Right atrium auricular region (tissue), 2 donors: Measurements from ENCODE around the gene GLI3. TPM values are rescaled to one million over a fixed set of nuclear protein-coding genes. Genes with fewer than 3 reads are reported as not detected.

Experiments used
- DNase-seq: peaks from one replicate; pipeline ENCODE4 v3.0.0-alpha.2; 2019; ENCODE audit warnings: low spot score
- H3K27ac ChIP-seq, 2 donors: fragments of 200-600 bp; sonication (generic); 1 replicate in 1 of 2; 2 replicates in 1 of 2; pipeline ENCODE4 v1.5.1; 2016 to 2019
- H3K27me3 ChIP-seq, 2 donors: fragments of 200-600 bp; sonication (generic); one replicate each; pipeline versions ENCODE4 v1.5.1 to v1.6.0; 2017 to 2019
- H3K36me3 ChIP-seq: fragments of 200-600 bp; sonication (generic); one replicate; pipeline ENCODE4 v1.5.1; 2016
- H3K4me1 ChIP-seq, 2 donors: fragments of 200-600 bp; sonication (generic); one replicate each; pipeline versions ENCODE4 v1.5.1 to v1.6.0; 2017 to 2019
- H3K4me3 ChIP-seq, 2 donors: fragments of 200-600 bp; sonication (generic); 1 replicate in 1 of 2; 2 replicates in 1 of 2; pipeline ENCODE4 v1.5.1; 2017 to 2019; ENCODE audit warnings: mild to moderate bottlenecking in 1 of 2, moderate library complexity in 1 of 2
- H3K9me3 ChIP-seq, 2 donors: fragments of 200-600 bp; sonication (generic); one replicate each; pipeline ENCODE4 v1.5.1; 2019
- total RNA-seq, 2 donors: library from RNA; depleted of rRNA; stranded (reverse); fragments of >200 nt; gene quantifications; one replicate each; pipeline ENCODE4 v1.1.0, GENCODE V29; 2016
- TF ChIP-seq, protein P1 (sequence below), 2 donors: fragments of 200-600 bp; sonication (generic); IDR thresholded peaks; one replicate each; pipeline ENCODE4 v1.5.1; 2019; ENCODE audit warnings: antibody characterized with exemption in 2 of 2

The GLI3 gene
- total RNA-seq, 2 donors from 2014 or later = 1.5 to 2.0 TPM

DNA sequence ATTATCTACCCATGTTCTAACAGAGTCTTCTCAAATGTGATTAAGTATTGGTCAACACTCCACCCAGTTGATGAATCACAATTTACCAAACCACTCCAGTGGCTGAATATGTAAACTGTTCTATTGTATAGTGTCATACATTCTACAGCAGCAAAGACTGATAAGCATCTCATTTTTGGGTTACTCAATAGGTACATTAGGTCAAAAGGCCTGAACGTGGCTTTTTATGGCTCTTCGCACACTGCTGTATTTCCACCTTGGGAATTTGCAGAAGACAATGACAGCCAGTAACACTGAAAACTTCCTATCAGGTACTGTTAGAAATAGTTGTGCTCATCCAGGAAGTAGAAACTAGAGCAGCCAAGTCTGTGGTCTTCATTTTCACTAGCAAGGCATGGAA is 166.9 kb downstream of the GLI3 start:
- no peak for DNase-seq
- Histone ChIP-seq H3K27me3 (no peaks in the 10 kb centered on the region), H3K36me3 (no peaks in the 10 kb centered on the region), H3K4me3 (no peak overlapping the region), H3K27ac (no peak overlapping the region), H3K4me1 (no peaks in the 10 kb centered on the region), H3K9me3 (no peaks in the 10 kb centered on the region)
- TF ChIP-seq, protein P1, sequence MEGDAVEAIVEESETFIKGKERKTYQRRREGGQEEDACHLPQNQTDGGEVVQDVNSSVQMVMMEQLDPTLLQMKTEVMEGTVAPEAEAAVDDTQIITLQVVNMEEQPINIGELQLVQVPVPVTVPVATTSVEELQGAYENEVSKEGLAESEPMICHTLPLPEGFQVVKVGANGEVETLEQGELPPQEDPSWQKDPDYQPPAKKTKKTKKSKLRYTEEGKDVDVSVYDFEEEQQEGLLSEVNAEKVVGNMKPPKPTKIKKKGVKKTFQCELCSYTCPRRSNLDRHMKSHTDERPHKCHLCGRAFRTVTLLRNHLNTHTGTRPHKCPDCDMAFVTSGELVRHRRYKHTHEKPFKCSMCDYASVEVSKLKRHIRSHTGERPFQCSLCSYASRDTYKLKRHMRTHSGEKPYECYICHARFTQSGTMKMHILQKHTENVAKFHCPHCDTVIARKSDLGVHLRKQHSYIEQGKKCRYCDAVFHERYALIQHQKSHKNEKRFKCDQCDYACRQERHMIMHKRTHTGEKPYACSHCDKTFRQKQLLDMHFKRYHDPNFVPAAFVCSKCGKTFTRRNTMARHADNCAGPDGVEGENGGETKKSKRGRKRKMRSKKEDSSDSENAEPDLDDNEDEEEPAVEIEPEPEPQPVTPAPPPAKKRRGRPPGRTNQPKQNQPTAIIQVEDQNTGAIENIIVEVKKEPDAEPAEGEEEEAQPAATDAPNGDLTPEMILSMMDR (IDR thresholded peaks at IDR 0.05) = no peak

DNA sequence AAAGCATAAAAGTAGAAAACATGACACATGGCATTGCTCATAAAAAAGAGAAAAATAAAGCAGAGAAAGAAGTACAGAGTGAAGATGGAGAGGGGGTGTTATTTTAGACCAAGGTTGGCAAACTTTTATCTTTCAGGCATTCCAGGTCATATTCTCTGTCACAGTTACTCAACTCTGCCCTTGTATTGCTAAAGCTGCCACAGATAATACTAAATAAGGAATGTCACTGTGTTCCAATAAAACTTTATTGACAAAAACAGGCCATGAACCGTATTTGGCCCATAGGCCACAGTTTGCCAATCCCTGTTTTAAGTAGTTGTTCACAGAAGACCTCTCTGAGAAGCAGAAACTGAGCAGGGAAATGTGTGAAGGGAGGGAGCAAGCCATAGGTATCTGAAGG is 167.4 kb downstream of the GLI3 start:
- Histone ChIP-seq H3K27me3 (no peaks in the 10 kb centered on the region), H3K4me3 (no peak overlapping the region), H3K9me3 (no peaks in the 10 kb centered on the region), H3K4me1 (no peaks in the 10 kb centered on the region), H3K36me3 (no peaks in the 10 kb centered on the region), H3K27ac (no peak overlapping the region)
- DNase-seq = no peak
- TF ChIP-seq, protein P1 (IDR thresholded peaks at IDR 0.05) = no peak

DNA sequence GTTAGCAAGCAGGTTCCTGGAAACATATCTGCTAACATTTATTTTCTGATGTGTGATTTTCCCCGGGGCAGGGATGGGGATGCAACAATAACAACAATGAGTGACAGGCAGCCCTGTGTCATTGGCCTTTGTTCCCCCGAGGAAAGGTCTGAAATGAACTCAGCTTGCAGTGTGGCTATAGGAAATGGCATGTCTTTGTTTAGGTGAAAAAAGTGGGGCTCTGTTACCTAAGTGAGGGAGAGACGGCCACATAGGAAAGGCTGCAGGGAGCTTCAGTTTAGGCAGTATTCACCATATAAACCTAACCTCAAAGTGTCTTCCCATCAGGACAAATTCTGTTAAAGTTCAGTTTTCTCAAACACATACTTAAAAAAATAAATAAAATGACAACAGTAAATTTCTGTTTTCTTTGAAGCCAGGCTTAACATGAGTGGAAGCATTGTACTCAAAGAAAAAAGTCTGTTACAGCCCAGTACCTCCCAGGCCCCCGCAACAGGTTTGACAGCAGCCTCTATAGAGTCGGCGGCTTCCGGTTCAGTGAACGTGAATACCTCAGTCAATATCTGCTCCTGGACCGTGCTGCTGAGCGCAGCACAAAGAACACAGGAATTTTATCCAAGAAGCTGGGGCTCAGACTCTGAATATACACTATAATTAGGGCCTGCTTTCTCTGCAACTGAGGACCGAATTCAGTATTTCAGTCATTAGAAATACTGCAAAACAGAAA is 168.3 kb downstream of the GLI3 start:
- Histone ChIP-seq H3K4me3 (no peak overlapping the region), H3K27ac (no peak overlapping the region), H3K27me3 (no peaks in the 10 kb centered on the region), H3K9me3 (no peaks in the 10 kb centered on the region), H3K4me1 (no peaks in the 10 kb centered on the region), H3K36me3 (no peaks in the 10 kb centered on the region)
- TF ChIP-seq, protein P1 (IDR thresholded peaks at IDR 0.05) = no peak
- no peak for DNase-seq

DNA sequence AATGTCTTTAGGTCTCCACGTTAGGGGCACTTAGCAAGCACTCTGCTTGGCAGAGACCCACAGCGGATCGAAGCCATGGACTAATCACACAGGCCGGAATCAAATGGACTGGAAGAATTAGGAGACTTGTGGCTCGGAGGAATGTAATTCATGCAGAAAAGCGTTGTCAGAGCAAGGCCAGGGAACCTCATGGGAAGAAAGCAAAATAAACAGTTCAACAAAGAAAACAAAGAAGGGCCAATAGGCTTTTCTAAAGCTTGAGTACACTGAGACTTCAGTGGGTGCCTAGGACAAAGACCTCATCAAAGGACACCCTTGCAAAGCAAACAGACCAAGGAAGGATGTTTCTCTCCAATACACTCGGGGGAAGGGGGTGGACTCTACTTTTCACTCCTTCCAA is 171.1 kb downstream of the GLI3 start:
- Histone ChIP-seq H3K9me3 (no peaks in the 10 kb centered on the region), H3K36me3 (no peaks in the 10 kb centered on the region), H3K27me3 (no peaks in the 10 kb centered on the region), H3K27ac (no peak overlapping the region), H3K4me1 (no peaks in the 10 kb centered on the region), H3K4me3 (no peak overlapping the region)
- DNase-seq = no peak
- TF ChIP-seq, protein P1 (IDR thresholded peaks at IDR 0.05) = no peak

DNA sequence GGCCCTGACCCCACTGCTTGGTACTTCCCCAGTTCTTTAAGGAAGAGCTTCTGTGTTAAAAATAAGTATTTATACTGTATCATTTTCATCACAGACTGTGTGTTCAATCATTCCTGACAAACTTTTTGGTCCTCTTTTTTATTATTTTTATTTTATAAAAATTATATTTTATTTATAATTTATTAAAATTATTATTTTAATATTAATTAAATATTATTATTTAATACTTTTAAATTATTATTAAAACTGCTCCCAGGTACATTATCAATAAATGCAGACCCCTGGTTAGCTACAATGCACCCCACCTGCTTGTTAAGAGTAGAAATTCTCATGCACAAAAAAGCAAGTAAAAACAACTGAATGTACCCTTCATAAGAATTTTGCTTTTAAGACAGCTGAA is 172.0 kb downstream of the GLI3 start:
- Histone ChIP-seq H3K27me3 (no peaks in the 10 kb centered on the region), H3K9me3 (no peaks in the 10 kb centered on the region), H3K4me1 (no peaks in the 10 kb centered on the region), H3K4me3 (no peak overlapping the region), H3K27ac (no peak overlapping the region), H3K36me3 (no peaks in the 10 kb centered on the region)
- TF ChIP-seq, protein P1 (IDR thresholded peaks at IDR 0.05) = no peak
- DNase-seq = no peak

DNA sequence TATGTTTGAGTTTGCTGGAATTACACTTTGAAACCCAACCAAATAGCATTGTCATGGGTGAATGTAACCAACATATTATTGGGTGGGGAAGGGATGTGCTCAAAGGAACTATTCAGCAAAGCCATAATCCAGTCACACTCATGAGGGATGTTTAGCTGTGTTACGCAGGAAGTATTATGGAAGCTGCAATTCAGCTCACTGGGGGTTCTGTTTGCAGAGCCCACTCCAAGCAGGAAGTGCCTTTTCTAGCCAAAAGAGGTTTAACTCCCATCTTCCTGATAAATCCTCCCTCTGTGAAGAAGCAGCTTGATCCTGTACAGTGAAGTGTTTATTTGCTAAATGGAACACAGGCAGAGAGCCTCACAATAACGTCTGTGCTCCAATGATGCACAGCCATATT is 172.5 kb downstream of the GLI3 start:
- H3K4me1 ChIP-seq = no peaks in the 10 kb centered on the region
- no peaks in the 10 kb centered on the region for H3K9me3 ChIP-seq
- H3K4me3 ChIP-seq = no peak overlapping the region
- TF ChIP-seq, protein P1 (IDR thresholded peaks at IDR 0.05) = no peak
- no peak for DNase-seq
- H3K27ac ChIP-seq = no peak overlapping the region
- no peaks in the 10 kb centered on the region for H3K27me3 ChIP-seq
- no peaks in the 10 kb centered on the region for H3K36me3 ChIP-seq
